SH-SY5Y (cell line): ENCODE measurements around the gene ARPC3.

Source experiments
- GATA2 ChIP-seq: IDR thresholded peaks from 2 replicates; pipeline ENCODE4 v1.6.1; 2011; ENCODE audit warnings: mild to moderate bottlenecking, low read depth, low read length
- GATA3 ChIP-seq: IDR thresholded peaks from 2 replicates; pipeline ENCODE4 v1.6.1; 2011; ENCODE audit warnings: low read depth, mild to moderate bottlenecking, low read length, moderate library complexity

- no peak for TF ChIP-seq GATA2
- TF ChIP-seq GATA3 = no peak
These were observed 17.7 kb upstream of the ARPC3 start for GRCh38 chr12:110467847-110468213.
